CD4-positive, alpha-beta T cell treated with Interferon alpha-2 for 1 hour (primary cell): ENCODE measurements around the gene NOLC1.

ENCODE experiments used
- DNase-seq, 2 donors: peaks; one replicate each; pipeline ENCODE4 v3.0.0-alpha.2; 2020 to 2022

NOLC1 gene

GRCh38 chr10:102159051-102159597, 6.9 kb downstream of the NOLC1 start:
- no peak for DNase-seq

GRCh38 chr10:102159831-102160230, 7.6 kb downstream of the NOLC1 start:
- DNase-seq, result no peak

- no peak for DNase-seq
Measured at GRCh38 chr10:102163342-102163989, 11.3 kb downstream of the NOLC1 start.

GRCh38 chr10:102167861-102168260, 15.7 kb downstream of the NOLC1 start:
- no peak for DNase-seq

GRCh38 chr10:102170602-102171001, 18.4 kb downstream of the NOLC1 start:
- no peak for DNase-seq

- DNase-seq, result no peak
Measured at GRCh38 chr10:102172288-102172687, 20.1 kb downstream of the NOLC1 start.

- no peak for DNase-seq
Measured at GRCh38 chr10:102175415-102175814, 23.2 kb downstream of the NOLC1 start.

- DNase-seq, result no peak
Measured at GRCh38 chr10:102184606-102185005, 32.4 kb downstream of the NOLC1 start.

GRCh38 chr10:102185272-102185671, 33.1 kb downstream of the NOLC1 start:
- no peak for DNase-seq

- DNase-seq, result no peak
Measured at GRCh38 chr10:102185811-102186527, 33.8 kb downstream of the NOLC1 start.

GRCh38 chr10:102188298-102188940, 36.2 kb downstream of the NOLC1 start:
- no peak for DNase-seq

- peak in 1 of 2 donors; percentile 47 for DNase-seq
Measured at GRCh38 chr10:102188941-102189898, 37.0 kb downstream of the NOLC1 start.

- no peak for DNase-seq
Measured at GRCh38 chr10:102191956-102192355, 39.8 kb downstream of the NOLC1 start.

- no peak for DNase-seq
Measured at GRCh38 chr10:102195296-102195870, 43.2 kb downstream of the NOLC1 start.

- no peak for DNase-seq
Measured at GRCh38 chr10:102196893-102197292, 44.7 kb downstream of the NOLC1 start.

- DNase-seq, result no peak
Measured at GRCh38 chr10:102198027-102198426, 45.8 kb downstream of the NOLC1 start.

- DNase-seq, result no peak
Measured at GRCh38 chr10:102200751-102201640, 48.8 kb downstream of the NOLC1 start.

GRCh38 chr10:102202386-102202785, 50.2 kb downstream of the NOLC1 start:
- DNase-seq, result no peak

- no peak for DNase-seq
Measured at GRCh38 chr10:102208311-102209035, 56.3 kb downstream of the NOLC1 start.

GRCh38 chr10:102211615-102212299, 59.6 kb downstream of the NOLC1 start:
- DNase-seq, result no peak
